HepG2 (cell line): ENCODE data around the gene PIGO. TPM values are rescaled to one million over a fixed set of nuclear protein-coding genes. Genes with fewer than 3 reads are reported as not detected.

Source experiments
- CEBPZ ChIP-seq: IDR thresholded peaks from 2 replicates; pipeline ENCODE4 v1.6.1; 2012; ENCODE audit warnings: low read length, improper control_type of control experiment
- DPF2 ChIP-seq: sonication (generic); formaldehyde crosslinking; IDR thresholded peaks from 2 replicates; pipeline ENCODE4 v1.4.0; 2020; ENCODE audit warnings: mild to moderate bottlenecking, low read depth, missing genetic modification reagents, borderline replicate concordance
- ESRRA ChIP-seq: sonication (generic); formaldehyde crosslinking; IDR thresholded peaks from 2 replicates; pipeline ENCODE4 v1.5.1; 2020; ENCODE audit warnings: mild to moderate bottlenecking, low read depth, missing genetic modification reagents
- FUBP1 ChIP-seq: sonication (generic); formaldehyde crosslinking; IDR thresholded peaks from 2 replicates; pipeline ENCODE4 v1.5.1; 2020; ENCODE audit warnings: missing genetic modification reagents, mild to moderate bottlenecking, borderline replicate concordance
- GATAD1 ChIP-seq: IDR thresholded peaks from 2 replicates; pipeline ENCODE4 v1.6.1; 2016; ENCODE audit warnings: missing genetic modification reagents, missing compliant biosample characterization
- KDM6A ChIP-seq: IDR thresholded peaks from 2 replicates; pipeline ENCODE4 v1.6.1; 2016; ENCODE audit warnings: low read depth
- MEF2D ChIP-seq: sonication (generic); formaldehyde crosslinking; IDR thresholded peaks from 2 replicates; pipeline ENCODE4 v1.5.1; 2020; ENCODE audit warnings: mild to moderate bottlenecking, missing genetic modification reagents
- NR2F6 ChIP-seq, 2 experiments: IDR thresholded peaks; 2 replicates each; pipeline ENCODE4 v1.6.1; 2016; ENCODE audit warnings: antibody characterized with exemption in 1 of 2, mild to moderate bottlenecking in 1 of 2
- PAWR ChIP-seq: sonication (generic); formaldehyde crosslinking; IDR thresholded peaks from 2 replicates; pipeline ENCODE4 v1.4.0; 2020; ENCODE audit warnings: missing genetic modification reagents, mild to moderate bottlenecking, borderline replicate concordance
- POLR2AphosphoS2 ChIP-seq: IDR thresholded peaks from 2 replicates; pipeline ENCODE4 v1.6.1; 2011; ENCODE audit warnings: low read depth, low read length, improper control_type of control experiment
- SAFB2 ChIP-seq: sonication (generic); formaldehyde crosslinking; IDR thresholded peaks from 2 replicates; pipeline ENCODE4 v1.5.1; 2020; ENCODE audit warnings: missing genetic modification reagents, low read depth, mild to moderate bottlenecking, borderline replicate concordance
- SETDB1 ChIP-seq: sonication (generic); formaldehyde crosslinking; IDR thresholded peaks from 2 replicates; pipeline ENCODE4 v1.5.1; 2020; ENCODE audit warnings: missing genetic modification reagents, mild to moderate bottlenecking, borderline replicate concordance
- YEATS4 ChIP-seq: sonication (generic); formaldehyde crosslinking; IDR thresholded peaks from 2 replicates; pipeline ENCODE4 v1.4.0; 2020; ENCODE audit warnings: missing genetic modification reagents, borderline replicate concordance
- ZEB1 ChIP-seq: IDR thresholded peaks from 2 replicates; pipeline ENCODE4 v1.6.1; 2012; ENCODE audit warnings: mild to moderate bottlenecking, low read depth, inconsistent platforms; ENCODE audit not compliant: insufficient replicate concordance
- ZNF354B ChIP-seq: sonication (generic); formaldehyde crosslinking; IDR thresholded peaks from 2 replicates; pipeline ENCODE4 v1.8.0; 2022; ENCODE audit warnings: mild to moderate bottlenecking, missing genetic modification reagents
- ZNF430 ChIP-seq: sonication (generic); formaldehyde crosslinking; IDR thresholded peaks from 2 replicates; pipeline ENCODE4 v1.9.0; 2021; ENCODE audit warnings: mild to moderate bottlenecking, missing genetic modification reagents
- ZNF44 ChIP-seq: sonication (generic); formaldehyde crosslinking; IDR thresholded peaks from 2 replicates; pipeline ENCODE4 v1.5.1; 2020; ENCODE audit warnings: mild to moderate bottlenecking, missing genetic modification reagents
- ZNF501 ChIP-seq: sonication (generic); formaldehyde crosslinking; IDR thresholded peaks from 2 replicates; pipeline ENCODE4 v1.5.1; 2020; ENCODE audit warnings: mild to moderate bottlenecking, moderate library complexity, missing genetic modification reagents
- ZSCAN29 ChIP-seq: sonication (generic); formaldehyde crosslinking; conservative IDR thresholded peaks from 2 replicates; pipeline ENCODE4 v1.4.0; 2020; ENCODE audit warnings: mild to moderate bottlenecking, missing genetic modification reagents
- polyA plus RNA-seq, 8 experiments: library from polyadenylated mRNA; depleted of rRNA in 3 of 8; stranded (reverse) in 7 of 8; unstranded in 1 of 8; fragments of >200 nt; fragmentation: Illumina TruSeq in 4 of 8; extraction: Trizol in 4 of 8; gene quantifications; 2 replicates each; pipeline versions ENCODE4 v1.2.1 to v1.2.3, GENCODE V29; 2011 to 2016; ENCODE audit warnings: low read depth in 4 of 8, missing spikeins in 1 of 8, mixed read lengths in 1 of 8; ENCODE audit not compliant: insufficient read depth in 1 of 8
- total RNA-seq, 5 experiments: library from RNA; depleted of rRNA; stranded (reverse); fragments of >200 nt; fragmentation: Illumina TruSeq; extraction: Trizol; gene quantifications; 2 replicates each; pipeline ENCODE4 v1.2.3, GENCODE V29; 2016; ENCODE audit warnings: low read depth in 1 of 5
- TF ChIP-seq, protein P1 (sequence below): sonication (generic); formaldehyde crosslinking; IDR thresholded peaks from 2 replicates; pipeline ENCODE4 v1.5.0; 2020; ENCODE audit warnings: mild to moderate bottlenecking, missing genetic modification reagents
- TF ChIP-seq, protein P2 (sequence below): sonication (generic); formaldehyde crosslinking; conservative IDR thresholded peaks from 2 replicates; pipeline ENCODE4 v1.8.0; 2022; ENCODE audit warnings: missing genetic modification reagents

PIGO gene
- total and polyA plus RNA-seq, 2 of the 13 experiments (the other 11 are each of a cell fraction or from before 2014, with no cell fraction given): 20.5 to 26.2 TPM

GRCh38 chr9:35071814-35072460 is 24.5 kb downstream of the PIGO start (continued):
- no peak for TF ChIP-seq POLR2AphosphoS2
- no peak for TF ChIP-seq ZNF44
- TF ChIP-seq GATAD1 (CRISPR knock-in tag): no peak
- peak; percentile 53 for TF ChIP-seq ZNF501
- TF ChIP-seq CEBPZ: no peak
- TF ChIP-seq ZNF354B (CRISPR knock-in tag): peak; percentile 83; the same call in 1 of the 2 replicates
- no peak for TF ChIP-seq ZEB1
- no peak for TF ChIP-seq MEF2D (CRISPR knock-in tag)
- TF ChIP-seq PAWR (CRISPR knock-in tag): 0 out of 2 replicates have a peak, but pooled peaks have one; percentile 68
- TF ChIP-seq YEATS4 (CRISPR knock-in tag): peak; percentile 91
- TF ChIP-seq NR2F6 (IDR thresholded peaks at IDR 0.05): no peak
- no peak for TF ChIP-seq NR2F6 (CRISPR knock-in tag; IDR thresholded peaks at IDR 0.05)
- TF ChIP-seq SETDB1: no peak
- peak; percentile 68; the same call in 1 of the 2 replicates for TF ChIP-seq ZSCAN29 (CRISPR knock-in tag)
- TF ChIP-seq SAFB2: no peak; the same call in 1 of the 2 replicates
- TF ChIP-seq ESRRA: no peak
- TF ChIP-seq, protein P1, sequence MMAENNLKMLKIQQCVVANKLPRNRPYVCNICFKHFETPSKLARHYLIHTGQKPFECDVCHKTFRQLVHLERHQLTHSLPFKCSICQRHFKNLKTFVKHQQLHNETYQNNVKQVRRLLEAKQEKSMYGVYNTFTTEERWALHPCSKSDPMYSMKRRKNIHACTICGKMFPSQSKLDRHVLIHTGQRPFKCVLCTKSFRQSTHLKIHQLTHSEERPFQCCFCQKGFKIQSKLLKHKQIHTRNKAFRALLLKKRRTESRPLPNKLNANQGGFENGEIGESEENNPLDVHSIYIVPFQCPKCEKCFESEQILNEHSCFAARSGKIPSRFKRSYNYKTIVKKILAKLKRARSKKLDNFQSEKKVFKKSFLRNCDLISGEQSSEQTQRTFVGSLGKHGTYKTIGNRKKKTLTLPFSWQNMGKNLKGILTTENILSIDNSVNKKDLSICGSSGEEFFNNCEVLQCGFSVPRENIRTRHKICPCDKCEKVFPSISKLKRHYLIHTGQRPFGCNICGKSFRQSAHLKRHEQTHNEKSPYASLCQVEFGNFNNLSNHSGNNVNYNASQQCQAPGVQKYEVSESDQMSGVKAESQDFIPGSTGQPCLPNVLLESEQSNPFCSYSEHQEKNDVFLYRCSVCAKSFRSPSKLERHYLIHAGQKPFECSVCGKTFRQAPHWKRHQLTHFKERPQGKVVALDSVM (CRISPR knock-in tag): peak; percentile 64
- TF ChIP-seq, protein P2, sequence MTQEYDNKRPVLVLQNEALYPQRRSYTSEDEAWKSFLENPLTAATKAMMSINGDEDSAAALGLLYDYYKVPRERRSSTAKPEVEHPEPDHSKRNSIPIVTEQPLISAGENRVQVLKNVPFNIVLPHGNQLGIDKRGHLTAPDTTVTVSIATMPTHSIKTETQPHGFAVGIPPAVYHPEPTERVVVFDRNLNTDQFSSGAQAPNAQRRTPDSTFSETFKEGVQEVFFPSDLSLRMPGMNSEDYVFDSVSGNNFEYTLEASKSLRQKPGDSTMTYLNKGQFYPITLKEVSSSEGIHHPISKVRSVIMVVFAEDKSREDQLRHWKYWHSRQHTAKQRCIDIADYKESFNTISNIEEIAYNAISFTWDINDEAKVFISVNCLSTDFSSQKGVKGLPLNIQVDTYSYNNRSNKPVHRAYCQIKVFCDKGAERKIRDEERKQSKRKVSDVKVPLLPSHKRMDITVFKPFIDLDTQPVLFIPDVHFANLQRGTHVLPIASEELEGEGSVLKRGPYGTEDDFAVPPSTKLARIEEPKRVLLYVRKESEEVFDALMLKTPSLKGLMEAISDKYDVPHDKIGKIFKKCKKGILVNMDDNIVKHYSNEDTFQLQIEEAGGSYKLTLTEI (CRISPR knock-in tag): no peak
- TF ChIP-seq KDM6A (CRISPR knock-in tag): no peak
- no peak for TF ChIP-seq ZNF430 (CRISPR knock-in tag)
- no peak for TF ChIP-seq DPF2
- no peak for TF ChIP-seq FUBP1
